Measurements from ENCODE around the gene TFDP2.
A peak's percentile ranks its signal among the peaks of the same experiment; 100 is the strongest.
"Not testable (repeated sequence)": the region's sequence is repeated elsewhere in the genome, so short reads cannot be mapped to it uniquely, and the experiment has no call there.

Gene TFDP2

DNA sequence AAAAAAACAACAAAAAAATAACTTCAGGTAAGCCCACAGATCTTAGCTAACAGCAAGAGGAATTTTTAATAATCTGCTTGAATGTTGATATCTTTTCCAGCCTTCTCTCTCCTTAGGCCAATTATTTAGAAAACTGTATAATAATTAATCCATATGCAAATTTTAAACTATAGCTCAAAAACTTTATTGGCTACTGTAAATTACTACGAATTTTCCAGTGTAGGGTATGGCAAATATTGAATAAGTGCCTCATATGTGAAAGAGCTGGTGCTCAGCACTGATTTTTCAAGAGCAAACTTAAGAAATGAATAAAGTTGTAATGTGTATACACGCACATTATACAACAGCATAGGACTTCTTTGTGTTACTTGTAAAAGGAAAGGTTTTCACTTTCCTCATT lies 123.0 kb downstream of the TFDP2 start:
- no peaks in the 10 kb centered on the region for H3K27me3 Mint-ChIP-seq
- DNase-seq (ENCODE audit: low spot score in 2 of 2) (no peak), ATAC-seq (replicated peaks; ENCODE audit: extremely low read depth, poor library complexity, severe bottlenecking) (no peak)
- H3K27ac Mint-ChIP-seq (ENCODE audit: low read depth) = peak overlapping the region; percentile 12
- peaks cover 13% of the 10 kb centered on the region for H3K4me1 Mint-ChIP-seq
- H3K36me3 Mint-ChIP-seq (ENCODE audit: insufficient read depth) = peaks cover 6% of the 10 kb centered on the region
- H3K4me3 Mint-ChIP-seq = no peak overlapping the region
- no peaks in the 10 kb centered on the region for H3K9me3 Mint-ChIP-seq

DNA sequence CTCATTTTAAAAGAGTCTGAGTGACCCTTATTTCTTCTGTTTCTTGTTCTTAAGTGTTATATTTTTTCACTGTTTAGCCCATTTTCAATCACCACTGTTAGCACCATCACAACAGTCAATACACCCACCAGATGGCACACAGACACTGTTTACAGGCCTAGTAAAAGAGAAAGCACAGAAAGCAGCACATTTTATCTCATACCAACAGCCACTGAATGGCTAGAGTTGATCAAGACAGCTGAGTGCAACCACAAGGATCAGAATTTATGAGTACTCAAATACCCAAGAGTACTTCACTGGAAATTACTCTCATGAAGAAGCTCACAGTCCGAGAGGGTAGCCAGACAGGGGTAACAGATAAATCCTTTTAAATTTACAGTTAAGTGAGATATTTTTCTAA lies 127.0 kb downstream of the TFDP2 start:
- Mint-ChIP-seq H3K27me3 (no peaks in the 10 kb centered on the region), H3K27ac (ENCODE audit: low read depth) (no peak overlapping the region), H3K4me3 (no peak overlapping the region), H3K36me3 (ENCODE audit: insufficient read depth) (peaks cover 2% of the 10 kb centered on the region), H3K9me3 (no peaks in the 10 kb centered on the region), H3K4me1 (peaks cover 16% of the 10 kb centered on the region)
- ATAC-seq (replicated peaks; ENCODE audit: extremely low read depth, poor library complexity, severe bottlenecking) = no peak
- DNase-seq (ENCODE audit: low spot score in 2 of 2) = no peak

DNA sequence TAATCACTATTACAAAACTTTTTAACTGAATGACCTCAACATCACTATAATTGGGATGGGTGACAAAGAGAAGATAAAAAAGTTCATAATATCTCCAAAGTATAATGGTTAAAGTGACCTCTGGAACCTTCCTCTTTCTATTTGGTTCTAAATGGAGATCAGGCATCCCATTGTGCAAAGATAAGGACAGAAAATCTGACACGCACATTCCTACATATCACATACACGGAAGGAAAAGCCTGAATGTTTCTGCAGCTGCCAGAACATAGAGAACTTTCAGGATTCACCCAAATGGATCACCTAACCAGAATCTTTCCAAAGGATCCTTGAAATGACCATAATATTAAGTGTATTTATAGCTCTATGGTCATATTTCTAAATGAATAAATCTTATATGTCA lies 128.2 kb downstream of the TFDP2 start:
- no peak for DNase-seq (ENCODE audit: low spot score in 2 of 2)
- Mint-ChIP-seq H3K27ac (ENCODE audit: low read depth) (no peak overlapping the region), H3K27me3 (no peaks in the 10 kb centered on the region), H3K36me3 (ENCODE audit: insufficient read depth) (peaks cover 1% of the 10 kb centered on the region), H3K9me3 (no peaks in the 10 kb centered on the region), H3K4me3 (no peak overlapping the region), H3K4me1 (peaks cover 16% of the 10 kb centered on the region)
- ATAC-seq (replicated peaks; ENCODE audit: extremely low read depth, poor library complexity, severe bottlenecking) = no peak

GRCh38 chr3:142019794-142020320 lies 129.5 kb downstream of the TFDP2 start:
- no peaks in the 10 kb centered on the region for H3K9me3 Mint-ChIP-seq
- peak overlapping the region; percentile 36 for H3K27ac Mint-ChIP-seq (ENCODE audit: low read depth)
- H3K4me1 Mint-ChIP-seq = peaks cover 16% of the 10 kb centered on the region
- H3K36me3 Mint-ChIP-seq (ENCODE audit: insufficient read depth) = peaks cover 1% of the 10 kb centered on the region
- H3K27me3 Mint-ChIP-seq = no peaks in the 10 kb centered on the region
- H3K4me3 Mint-ChIP-seq = no peak overlapping the region
- no peak for ATAC-seq (replicated peaks; ENCODE audit: extremely low read depth, poor library complexity, severe bottlenecking)
- DNase-seq (ENCODE audit: low spot score in 2 of 2) = no peak

DNA sequence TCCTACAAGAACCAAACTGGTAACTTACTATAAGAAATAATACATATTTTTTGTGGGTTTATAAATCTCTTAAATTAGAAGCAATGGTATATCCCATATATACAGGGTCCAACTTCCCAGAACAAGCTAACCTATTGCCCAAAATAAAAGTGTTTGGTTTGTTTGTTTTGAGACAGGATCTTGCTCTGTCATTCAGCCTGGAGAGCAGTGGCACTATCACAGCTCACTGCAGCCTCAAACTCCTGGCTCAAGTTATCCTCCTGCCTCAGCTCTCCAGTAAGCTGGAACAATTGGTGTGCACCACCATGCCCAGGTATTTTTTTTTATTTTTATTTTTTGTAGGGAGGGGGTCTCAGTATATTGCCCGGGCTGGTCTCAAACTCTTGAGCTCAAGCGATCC lies 135.4 kb downstream of the TFDP2 start:
- no peak for DNase-seq (ENCODE audit: low spot score in 2 of 2)
- Mint-ChIP-seq H3K27ac (ENCODE audit: low read depth) (no peak overlapping the region), H3K4me3 (no peak overlapping the region), H3K36me3 (ENCODE audit: insufficient read depth) (peaks cover 1% of the 10 kb centered on the region), H3K4me1 (no peaks in the 10 kb centered on the region), H3K27me3 (no peaks in the 10 kb centered on the region), H3K9me3 (no peaks in the 10 kb centered on the region)
- ATAC-seq (replicated peaks; ENCODE audit: extremely low read depth, poor library complexity, severe bottlenecking) = no peak

- DNase-seq (ENCODE audit: low spot score in 2 of 2) (no peak), ATAC-seq (replicated peaks; ENCODE audit: extremely low read depth, poor library complexity, severe bottlenecking) (no peak)
- no peak overlapping the region for H3K4me3 Mint-ChIP-seq
- H3K27me3 Mint-ChIP-seq = no peaks in the 10 kb centered on the region
- H3K9me3 Mint-ChIP-seq = no peaks in the 10 kb centered on the region
- peaks cover 1% of the 10 kb centered on the region for H3K36me3 Mint-ChIP-seq (ENCODE audit: insufficient read depth)
- H3K4me1 Mint-ChIP-seq = peaks cover under 1% of the 10 kb centered on the region
- no peak overlapping the region for H3K27ac Mint-ChIP-seq (ENCODE audit: low read depth)
Measured at GRCh38 chr3:142013326-142013980, 135.9 kb downstream of the TFDP2 start.

- H3K4me3 Mint-ChIP-seq = no peak overlapping the region
- DNase-seq (ENCODE audit: low spot score in 2 of 2) = no peak
- H3K4me1 Mint-ChIP-seq = peaks cover 11% of the 10 kb centered on the region
- H3K27me3 Mint-ChIP-seq = no peaks in the 10 kb centered on the region
- H3K27ac Mint-ChIP-seq (ENCODE audit: low read depth) = no peak overlapping the region
- no peaks in the 10 kb centered on the region for H3K9me3 Mint-ChIP-seq
- no peak for ATAC-seq (replicated peaks; ENCODE audit: extremely low read depth, poor library complexity, severe bottlenecking)
- no peaks in the 10 kb centered on the region for H3K36me3 Mint-ChIP-seq (ENCODE audit: insufficient read depth)
Measured at GRCh38 chr3:142009029-142009428, 140.3 kb downstream of the TFDP2 start.

DNA sequence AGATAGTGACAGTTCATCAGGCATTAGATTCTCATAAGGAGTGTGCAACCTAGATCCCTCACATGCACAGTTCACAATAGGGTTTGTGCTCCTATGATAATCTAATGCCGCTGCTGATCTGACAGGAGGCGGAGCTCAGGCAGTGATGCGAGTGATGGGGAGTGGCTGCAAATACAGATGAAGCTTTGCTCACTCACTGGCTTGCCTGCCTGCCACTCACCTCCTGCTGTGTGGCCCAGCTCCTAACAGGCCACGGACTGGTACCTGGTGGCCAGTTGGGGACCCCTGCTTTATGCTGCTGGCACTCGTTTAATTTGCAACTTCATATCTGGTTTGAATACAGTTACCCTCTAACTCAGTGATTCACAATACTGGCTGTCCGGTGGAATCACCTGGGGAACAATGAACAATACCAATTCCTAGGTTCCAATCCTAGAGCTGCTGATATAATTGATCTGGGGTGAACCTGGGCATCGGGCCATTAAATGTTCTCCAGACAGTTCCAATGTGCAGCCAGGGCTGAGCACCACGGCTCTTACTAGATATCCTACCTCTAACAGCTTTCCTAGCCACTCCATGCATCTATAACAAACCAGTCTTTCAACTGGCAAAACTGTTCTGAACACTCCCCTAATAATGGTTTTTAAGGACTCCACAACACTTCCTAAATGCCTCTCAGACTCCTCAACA lies 141.5 kb downstream of the TFDP2 start:
- DNase-seq (ENCODE audit: low spot score in 2 of 2) (no peak), ATAC-seq (replicated peaks; ENCODE audit: extremely low read depth, poor library complexity, severe bottlenecking) (no peak)
- Mint-ChIP-seq H3K36me3 (ENCODE audit: insufficient read depth) (no peaks in the 10 kb centered on the region), H3K27ac (ENCODE audit: low read depth) (no peak overlapping the region), H3K9me3 (no peaks in the 10 kb centered on the region), H3K4me3 (no peak overlapping the region), H3K4me1 (peaks cover 11% of the 10 kb centered on the region), H3K27me3 (no peaks in the 10 kb centered on the region)

DNA sequence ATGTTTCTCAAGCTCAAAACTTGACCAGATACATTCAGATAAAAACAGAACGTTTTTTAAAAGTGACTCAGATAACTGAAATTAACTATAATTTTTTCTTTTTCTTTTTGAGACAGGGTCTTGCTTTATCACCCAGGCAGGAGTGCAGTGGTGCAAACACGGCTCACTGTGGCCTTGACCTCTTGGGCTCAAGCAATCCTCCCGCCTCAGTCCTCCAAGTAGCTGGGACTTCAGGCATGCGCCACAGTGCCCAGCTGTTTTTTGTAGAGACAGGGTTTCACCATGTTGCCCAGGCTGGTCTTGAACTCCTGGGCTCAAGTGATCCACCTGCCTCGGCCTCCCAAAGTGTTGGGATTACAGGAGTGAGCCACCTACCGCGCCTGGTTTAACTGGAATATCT lies 144.4 kb downstream of the TFDP2 start:
- DNase-seq (ENCODE audit: low spot score in 2 of 2); H3K27ac Mint-ChIP-seq (ENCODE audit: low read depth): not testable (repeated sequence)

DNA sequence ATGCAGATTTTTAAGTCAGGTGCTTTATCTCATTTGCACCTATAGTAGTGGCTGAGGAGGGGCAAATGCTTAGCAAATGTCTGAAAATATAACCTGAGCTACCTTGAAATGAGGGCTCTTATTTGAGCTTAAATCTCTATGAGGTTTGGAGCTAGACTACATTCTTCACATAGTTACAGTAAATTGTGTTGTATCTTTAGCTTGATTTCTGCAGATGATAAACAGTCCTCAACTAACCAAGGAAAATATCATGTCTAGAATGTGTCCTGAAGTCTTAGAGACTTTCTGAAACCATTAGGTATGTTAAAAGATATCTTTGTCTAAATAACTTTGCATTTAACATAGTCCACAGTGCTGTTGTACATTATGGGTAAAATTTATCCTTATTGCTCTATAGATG lies 145.3 kb downstream of the TFDP2 start:
- H3K36me3 Mint-ChIP-seq (ENCODE audit: insufficient read depth) = no peaks in the 10 kb centered on the region
- no peak overlapping the region for H3K27ac Mint-ChIP-seq (ENCODE audit: low read depth)
- peaks cover 11% of the 10 kb centered on the region for H3K4me1 Mint-ChIP-seq
- DNase-seq (ENCODE audit: low spot score in 2 of 2) (no peak), ATAC-seq (replicated peaks; ENCODE audit: extremely low read depth, poor library complexity, severe bottlenecking) (no peak)
- H3K4me3 Mint-ChIP-seq = no peak overlapping the region
- H3K9me3 Mint-ChIP-seq = no peaks in the 10 kb centered on the region
- H3K27me3 Mint-ChIP-seq = no peaks in the 10 kb centered on the region

More for the DNA sequence above, 144.4 kb downstream of the TFDP2 start:
- not testable (repeated sequence) for H3K9me3 Mint-ChIP-seq; H3K4me3 Mint-ChIP-seq; H3K27me3 Mint-ChIP-seq; ATAC-seq (replicated peaks; ENCODE audit: extremely low read depth, poor library complexity, severe bottlenecking); H3K36me3 Mint-ChIP-seq (ENCODE audit: insufficient read depth)
- peaks cover 11% of the 10 kb centered on the region for H3K4me1 Mint-ChIP-seq

- DNase-seq (ENCODE audit: low spot score in 2 of 2) = no peak
- Mint-ChIP-seq H3K27ac (ENCODE audit: low read depth) (no peak overlapping the region), H3K36me3 (ENCODE audit: insufficient read depth) (no peaks in the 10 kb centered on the region), H3K4me1 (peaks cover 9% of the 10 kb centered on the region), H3K4me3 (no peak overlapping the region), H3K9me3 (no peaks in the 10 kb centered on the region), H3K27me3 (no peaks in the 10 kb centered on the region)
- ATAC-seq (replicated peaks; ENCODE audit: extremely low read depth, poor library complexity, severe bottlenecking) = no peak
Measured at GRCh38 chr3:142003291-142003690, 146.1 kb downstream of the TFDP2 start.

DNA sequence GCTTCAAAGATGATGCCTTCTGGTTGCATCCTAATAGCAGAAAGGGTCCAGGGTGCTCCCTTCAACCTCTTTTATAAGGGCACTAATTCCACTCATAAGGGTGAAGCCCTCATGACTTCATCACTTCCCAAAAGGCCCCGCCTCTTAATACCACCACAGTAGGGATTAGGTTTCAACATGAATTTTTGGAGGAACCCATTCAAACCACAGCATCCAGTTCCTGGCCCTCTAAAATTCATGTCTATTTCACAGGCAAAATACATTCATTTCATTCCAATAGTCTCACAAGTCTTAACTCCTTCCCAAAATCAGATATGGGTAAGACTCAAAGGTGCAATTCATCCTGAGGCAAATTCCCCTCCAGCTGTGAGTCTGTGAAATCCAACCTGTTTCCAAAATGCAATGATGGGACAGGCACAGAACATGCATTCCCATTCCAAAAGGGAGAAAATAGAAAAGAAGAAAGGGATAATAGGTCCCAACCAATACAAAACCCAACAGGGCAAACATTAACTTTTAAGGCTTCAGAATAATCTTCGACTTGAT lies 148.9 kb downstream of the TFDP2 start:
- Mint-ChIP-seq H3K9me3 (no peaks in the 10 kb centered on the region), H3K27me3 (no peaks in the 10 kb centered on the region), H3K27ac (ENCODE audit: low read depth) (no peak overlapping the region), H3K4me1 (no peaks in the 10 kb centered on the region), H3K36me3 (ENCODE audit: insufficient read depth) (no peaks in the 10 kb centered on the region), H3K4me3 (no peak overlapping the region)
- DNase-seq (ENCODE audit: low spot score in 2 of 2) (no peak), ATAC-seq (replicated peaks; ENCODE audit: extremely low read depth, poor library complexity, severe bottlenecking) (no peak)

All from central memory CD8-positive, alpha-beta T cell (primary cell).